Mesothelial cell of epicardium (in vitro differentiated cells): ENCODE data around the gene DNAJC7. TPM values are rescaled to one million over a fixed set of nuclear protein-coding genes. Genes with fewer than 3 reads are reported as not detected.

Experiments
- DNase-seq, 2 experiments: peaks; one replicate each; pipeline ENCODE4 v3.0.0; 2021; ENCODE audit warnings: low spot score in 2 of 2; ENCODE audit not compliant: unreplicated experiment in 2 of 2
- H3K27ac Mint-ChIP-seq: 2 replicates; pipeline ENCODE4 v1.8.0; 2021; ENCODE audit warnings: mixed read lengths
- H3K27me3 Mint-ChIP-seq: 2 replicates; pipeline ENCODE4 v1.8.0; 2021; ENCODE audit warnings: low read depth, mixed read lengths
- H3K36me3 Mint-ChIP-seq: 2 replicates; pipeline ENCODE4 v1.8.0; 2021; ENCODE audit warnings: mixed read lengths
- H3K4me1 Mint-ChIP-seq: 2 replicates; pipeline ENCODE4 v1.8.0; 2021; ENCODE audit warnings: mixed read lengths
- H3K4me3 Mint-ChIP-seq: 2 replicates; pipeline ENCODE4 v1.8.0; 2021; ENCODE audit warnings: mild to moderate bottlenecking, moderate library complexity, mixed read lengths
- H3K9me3 Mint-ChIP-seq: 2 replicates; pipeline ENCODE4 v1.8.0; 2021; ENCODE audit warnings: mixed read lengths
- CTCF ChIP-seq: fragments of 200-600 bp; sonication (generic); IDR thresholded peaks from one replicate; pipeline ENCODE4 v1.5.0; 2021; ENCODE audit warnings: antibody characterized with exemption; ENCODE audit not compliant: unreplicated experiment
- total RNA-seq: library from RNA; stranded (reverse); gene quantifications from 3 replicates; pipeline ENCODE4 v1.2.1, GENCODE V29; 2021

The DNAJC7 gene
- total RNA-seq, 1 donor from 2014 or later, result 103 TPM

- Mint-ChIP-seq H3K4me3 (no peak overlapping the region), H3K4me1 (peaks cover 12% of the 10 kb centered on the region)
- no peak for TF ChIP-seq CTCF
These were observed 30.1 kb upstream of the DNAJC7 start for GRCh38 chr17:42047343-42047742.

GRCh38 chr17:42045719-42046118, 28.5 kb upstream of the DNAJC7 start:
- no peak overlapping the region for H3K27ac Mint-ChIP-seq
- peaks cover 6% of the 10 kb centered on the region for H3K4me1 Mint-ChIP-seq
- no peak for DNase-seq
- no peaks in the 10 kb centered on the region for H3K27me3 Mint-ChIP-seq
- no peaks in the 10 kb centered on the region for H3K9me3 Mint-ChIP-seq
- no peak for TF ChIP-seq CTCF
- H3K36me3 Mint-ChIP-seq, result no peaks in the 10 kb centered on the region
- no peak overlapping the region for H3K4me3 Mint-ChIP-seq

More at GRCh38 chr17:42047343-42047742, 30.1 kb upstream of the DNAJC7 start:
- no peak overlapping the region for H3K27ac Mint-ChIP-seq
- H3K27me3 Mint-ChIP-seq, result peaks cover 7% of the 10 kb centered on the region
- H3K9me3 Mint-ChIP-seq, result no peaks in the 10 kb centered on the region
- no peaks in the 10 kb centered on the region for H3K36me3 Mint-ChIP-seq
- DNase-seq, result no peak

GRCh38 chr17:42042598-42043319, 25.5 kb upstream of the DNAJC7 start:
- Mint-ChIP-seq H3K9me3 (no peaks in the 10 kb centered on the region), H3K4me1 (no peaks in the 10 kb centered on the region), H3K36me3 (no peaks in the 10 kb centered on the region), H3K4me3 (no peak overlapping the region), H3K27ac (no peak overlapping the region), H3K27me3 (no peaks in the 10 kb centered on the region)
- no peak for DNase-seq
- TF ChIP-seq CTCF, result no peak

GRCh38 chr17:42041619-42042018, 24.4 kb upstream of the DNAJC7 start:
- no peak overlapping the region for H3K27ac Mint-ChIP-seq
- H3K4me1 Mint-ChIP-seq, result peaks cover 8% of the 10 kb centered on the region
- H3K27me3 Mint-ChIP-seq, result no peaks in the 10 kb centered on the region
- H3K4me3 Mint-ChIP-seq, result no peak overlapping the region
- H3K36me3 Mint-ChIP-seq, result no peaks in the 10 kb centered on the region
- no peak for TF ChIP-seq CTCF
- DNase-seq, result no peak
- no peaks in the 10 kb centered on the region for H3K9me3 Mint-ChIP-seq

- no peak for TF ChIP-seq CTCF
These were observed 23.6 kb upstream of the DNAJC7 start for GRCh38 chr17:42040818-42041217.

More at GRCh38 chr17:42040818-42041217, 23.6 kb upstream of the DNAJC7 start:
- no peaks in the 10 kb centered on the region for H3K9me3 Mint-ChIP-seq
- no peaks in the 10 kb centered on the region for H3K27me3 Mint-ChIP-seq
- no peak overlapping the region for H3K27ac Mint-ChIP-seq
- no peaks in the 10 kb centered on the region for H3K36me3 Mint-ChIP-seq
- no peak overlapping the region for H3K4me3 Mint-ChIP-seq
- peaks cover 8% of the 10 kb centered on the region for H3K4me1 Mint-ChIP-seq
- DNase-seq, result no peak
